ENCODE measurements around the gene ALX3. TPM values are rescaled to one million over a fixed set of nuclear protein-coding genes. Genes with fewer than 3 reads are reported as not detected.

The ALX3 gene
- total RNA-seq, 3 donors from 2014 or later (not counting 1 experiment from before 2014, with no cell fraction given): not detected

DNA sequence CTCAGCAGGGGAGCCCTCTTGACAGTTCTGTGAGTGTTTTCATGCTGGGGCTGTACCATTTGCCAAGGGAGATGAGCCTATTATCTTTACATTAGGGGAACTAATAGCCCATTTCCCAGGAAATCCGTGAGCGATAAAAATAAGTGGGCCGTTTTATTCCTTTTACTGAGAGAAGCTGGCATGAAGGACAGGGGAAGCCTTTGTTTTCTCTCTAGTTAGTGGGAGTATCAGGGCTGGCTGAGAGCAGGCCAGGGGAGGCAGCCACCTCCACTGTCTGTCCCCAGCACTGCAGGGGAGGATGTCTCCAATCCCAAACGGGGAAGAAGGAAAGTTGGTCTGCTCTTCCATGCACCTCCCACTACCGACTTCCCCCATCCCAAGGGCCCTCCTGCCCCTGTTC, 44.3 kb upstream of the ALX3 start:
- Mint-ChIP-seq H3K4me1 (no peaks in the 10 kb centered on the region), H3K4me3 (no peak overlapping the region), H3K27me3 (ENCODE audit: low read depth in 2 of 2) (peaks cover 11 to 20% of the 10 kb centered on the region in 2 donors), H3K36me3 (no peaks in the 10 kb centered on the region), H3K9me3 (no peaks in the 10 kb centered on the region), H3K27ac (no peak overlapping the region)
- Histone ChIP-seq H3K4me1 (ENCODE audit: control insufficient read depth, insufficient read depth, low read length) (no peaks in the 10 kb centered on the region), H3K36me3 (ENCODE audit: control insufficient read depth, insufficient read depth, low read length) (no peaks in the 10 kb centered on the region), H3K27me3 (ENCODE audit: control insufficient read depth, insufficient read depth, low read length) (no peaks in the 10 kb centered on the region), H3K4me3 (ENCODE audit: low read length) (no peak overlapping the region), H3K9me3 (ENCODE audit: control insufficient read depth, insufficient read depth, low read length) (no peaks in the 10 kb centered on the region), H3K27ac (ENCODE audit: low read length) (no peak overlapping the region)
- TF ChIP-seq, protein P1, sequence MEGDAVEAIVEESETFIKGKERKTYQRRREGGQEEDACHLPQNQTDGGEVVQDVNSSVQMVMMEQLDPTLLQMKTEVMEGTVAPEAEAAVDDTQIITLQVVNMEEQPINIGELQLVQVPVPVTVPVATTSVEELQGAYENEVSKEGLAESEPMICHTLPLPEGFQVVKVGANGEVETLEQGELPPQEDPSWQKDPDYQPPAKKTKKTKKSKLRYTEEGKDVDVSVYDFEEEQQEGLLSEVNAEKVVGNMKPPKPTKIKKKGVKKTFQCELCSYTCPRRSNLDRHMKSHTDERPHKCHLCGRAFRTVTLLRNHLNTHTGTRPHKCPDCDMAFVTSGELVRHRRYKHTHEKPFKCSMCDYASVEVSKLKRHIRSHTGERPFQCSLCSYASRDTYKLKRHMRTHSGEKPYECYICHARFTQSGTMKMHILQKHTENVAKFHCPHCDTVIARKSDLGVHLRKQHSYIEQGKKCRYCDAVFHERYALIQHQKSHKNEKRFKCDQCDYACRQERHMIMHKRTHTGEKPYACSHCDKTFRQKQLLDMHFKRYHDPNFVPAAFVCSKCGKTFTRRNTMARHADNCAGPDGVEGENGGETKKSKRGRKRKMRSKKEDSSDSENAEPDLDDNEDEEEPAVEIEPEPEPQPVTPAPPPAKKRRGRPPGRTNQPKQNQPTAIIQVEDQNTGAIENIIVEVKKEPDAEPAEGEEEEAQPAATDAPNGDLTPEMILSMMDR (IDR thresholded peaks at IDR 0.05): no peak
- WGBS (ENCODE audit: insufficient coverage): 72% methylated on average over 5 of the region's 5 CpGs
- intact Hi-C loops (cut with micrococcal nuclease): no loop called here
- ATAC-seq: no peak
- DNase-seq: no peak

DNA sequence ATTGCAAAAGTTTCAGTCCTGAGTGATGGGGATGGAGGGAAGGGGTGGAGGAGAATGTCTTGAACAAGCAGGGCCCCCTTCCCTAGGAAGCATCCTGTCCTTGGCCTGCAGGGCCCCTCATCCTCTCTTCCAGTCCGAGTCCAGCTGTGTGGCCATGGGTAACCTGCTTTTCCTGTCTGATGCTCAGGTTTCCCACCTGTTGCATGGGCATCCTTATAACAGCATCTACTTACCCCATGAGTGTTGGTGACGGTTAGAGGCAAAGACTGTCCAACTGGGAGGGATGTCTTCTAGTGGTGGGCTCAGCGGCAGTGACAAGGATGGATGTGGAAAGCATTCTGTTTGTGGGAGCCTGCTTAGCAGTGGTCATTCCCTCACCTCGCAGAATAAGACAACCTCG, 43.7 kb upstream of the ALX3 start:
- no peaks in the 10 kb centered on the region for H3K4me1 ChIP-seq (ENCODE audit: control insufficient read depth, insufficient read depth, low read length)
- H3K9me3 Mint-ChIP-seq: no peaks in the 10 kb centered on the region
- no peaks in the 10 kb centered on the region for H3K36me3 ChIP-seq (ENCODE audit: control insufficient read depth, insufficient read depth, low read length)
- no peaks in the 10 kb centered on the region for H3K36me3 Mint-ChIP-seq
- no peak overlapping the region for H3K4me3 Mint-ChIP-seq
- WGBS (ENCODE audit: insufficient coverage): 82% methylated on average over 5 of the region's 5 CpGs
- no peaks in the 10 kb centered on the region for H3K9me3 ChIP-seq (ENCODE audit: control insufficient read depth, insufficient read depth, low read length)
- ATAC-seq: no peak
- H3K4me1 Mint-ChIP-seq: no peaks in the 10 kb centered on the region
- peaks cover 17 to 24% of the 10 kb centered on the region in 2 donors for H3K27me3 Mint-ChIP-seq (ENCODE audit: low read depth in 2 of 2)
- no peak overlapping the region for H3K27ac ChIP-seq (ENCODE audit: low read length)
- no peak for DNase-seq
- TF ChIP-seq, protein P1 (IDR thresholded peaks at IDR 0.05): no peak
- H3K4me3 ChIP-seq (ENCODE audit: low read length): no peak overlapping the region
- no peak overlapping the region for H3K27ac Mint-ChIP-seq
- no peaks in the 10 kb centered on the region for H3K27me3 ChIP-seq (ENCODE audit: control insufficient read depth, insufficient read depth, low read length)
- intact Hi-C loops (cut with micrococcal nuclease): no loop called here

DNA sequence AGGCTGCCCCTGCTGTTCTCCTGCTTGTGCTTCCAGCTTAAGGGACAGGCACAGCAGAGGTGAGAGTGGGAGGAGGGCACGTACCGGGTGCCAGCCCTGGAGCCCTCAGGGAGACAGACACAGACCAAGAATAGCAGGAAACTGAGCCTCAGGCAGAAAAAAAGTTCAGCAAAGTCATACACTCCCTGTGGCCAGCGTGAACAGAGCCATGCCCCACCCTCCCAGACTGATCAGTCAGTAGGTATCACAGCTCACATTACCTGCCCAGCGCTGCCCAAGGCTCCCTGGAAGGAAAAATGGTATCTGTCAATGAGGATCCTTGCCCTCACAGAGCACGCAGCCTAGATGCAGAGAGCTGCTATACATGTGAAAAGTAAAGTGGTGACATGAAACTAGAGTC, 43.1 kb upstream of the ALX3 start:
- WGBS (ENCODE audit: insufficient coverage): 77% methylated on average over 5 of the region's 5 CpGs
- Histone ChIP-seq H3K27ac (ENCODE audit: low read length) (no peak overlapping the region), H3K9me3 (ENCODE audit: control insufficient read depth, insufficient read depth, low read length) (no peaks in the 10 kb centered on the region), H3K27me3 (ENCODE audit: control insufficient read depth, insufficient read depth, low read length) (no peaks in the 10 kb centered on the region), H3K4me3 (ENCODE audit: low read length) (no peak overlapping the region), H3K4me1 (ENCODE audit: control insufficient read depth, insufficient read depth, low read length) (no peaks in the 10 kb centered on the region), H3K36me3 (ENCODE audit: control insufficient read depth, insufficient read depth, low read length) (no peaks in the 10 kb centered on the region)
- DNase-seq: no peak
- peaks cover 21 to 24% of the 10 kb centered on the region in 2 donors for H3K27me3 Mint-ChIP-seq (ENCODE audit: low read depth in 2 of 2)
- no peak overlapping the region for H3K27ac Mint-ChIP-seq
- no peaks in the 10 kb centered on the region for H3K9me3 Mint-ChIP-seq
- TF ChIP-seq, protein P1 (IDR thresholded peaks at IDR 0.05): no peak
- intact Hi-C loops (cut with micrococcal nuclease): no loop called here
- no peaks in the 10 kb centered on the region for H3K36me3 Mint-ChIP-seq
- no peak for ATAC-seq
- H3K4me3 Mint-ChIP-seq: no peak overlapping the region
- H3K4me1 Mint-ChIP-seq: no peaks in the 10 kb centered on the region

DNA sequence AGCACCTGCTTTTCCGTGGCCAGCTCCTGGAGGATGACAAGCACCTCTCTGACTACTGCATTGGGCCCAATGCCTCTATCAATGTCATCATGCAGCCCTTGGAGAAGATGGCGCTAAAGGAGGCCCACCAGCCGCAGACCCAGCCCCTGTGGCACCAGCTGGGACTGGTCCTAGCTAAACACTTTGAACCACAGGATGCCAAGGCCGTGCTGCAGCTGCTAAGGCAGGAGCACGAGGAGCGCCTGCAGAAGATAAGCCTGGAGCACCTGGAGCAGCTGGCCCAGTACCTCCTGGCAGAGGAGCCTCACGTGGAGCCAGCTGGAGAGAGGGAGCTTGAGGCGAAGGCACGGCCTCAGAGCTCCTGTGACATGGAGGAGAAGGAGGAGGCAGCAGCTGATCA, 42.2 kb upstream of the ALX3 start:
- H3K27ac ChIP-seq (ENCODE audit: low read length): no peak overlapping the region
- Mint-ChIP-seq H3K9me3 (no peaks in the 10 kb centered on the region), H3K27ac (no peak overlapping the region), H3K4me3 (no peak overlapping the region), H3K4me1 (no peaks in the 10 kb centered on the region), H3K27me3 (ENCODE audit: low read depth in 2 of 2) (peaks cover 21 to 24% of the 10 kb centered on the region in 2 donors), H3K36me3 (no peaks in the 10 kb centered on the region)
- no peaks in the 10 kb centered on the region for H3K36me3 ChIP-seq (ENCODE audit: control insufficient read depth, insufficient read depth, low read length)
- intact Hi-C loops (cut with micrococcal nuclease): no loop called here
- ATAC-seq (no peak), DNase-seq (no peak)
- TF ChIP-seq, protein P1 (IDR thresholded peaks at IDR 0.05): no peak
- no peaks in the 10 kb centered on the region for H3K27me3 ChIP-seq (ENCODE audit: control insufficient read depth, insufficient read depth, low read length)
- no peak overlapping the region for H3K4me3 ChIP-seq (ENCODE audit: low read length)
- WGBS (ENCODE audit: insufficient coverage): 71% methylated on average over 9 of the region's 9 CpGs
- H3K4me1 ChIP-seq (ENCODE audit: control insufficient read depth, insufficient read depth, low read length): no peaks in the 10 kb centered on the region
- no peaks in the 10 kb centered on the region for H3K9me3 ChIP-seq (ENCODE audit: control insufficient read depth, insufficient read depth, low read length)

Measured in natural killer cell (primary cell).